Measurements from ENCODE around the gene RHEBL1.
A peak's percentile ranks its signal among the peaks of the same experiment; 100 is the strongest.

The RHEBL1 gene, protein sequence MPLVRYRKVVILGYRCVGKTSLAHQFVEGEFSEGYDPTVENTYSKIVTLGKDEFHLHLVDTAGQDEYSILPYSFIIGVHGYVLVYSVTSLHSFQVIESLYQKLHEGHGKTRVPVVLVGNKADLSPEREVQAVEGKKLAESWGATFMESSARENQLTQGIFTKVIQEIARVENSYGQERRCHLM

DNA sequence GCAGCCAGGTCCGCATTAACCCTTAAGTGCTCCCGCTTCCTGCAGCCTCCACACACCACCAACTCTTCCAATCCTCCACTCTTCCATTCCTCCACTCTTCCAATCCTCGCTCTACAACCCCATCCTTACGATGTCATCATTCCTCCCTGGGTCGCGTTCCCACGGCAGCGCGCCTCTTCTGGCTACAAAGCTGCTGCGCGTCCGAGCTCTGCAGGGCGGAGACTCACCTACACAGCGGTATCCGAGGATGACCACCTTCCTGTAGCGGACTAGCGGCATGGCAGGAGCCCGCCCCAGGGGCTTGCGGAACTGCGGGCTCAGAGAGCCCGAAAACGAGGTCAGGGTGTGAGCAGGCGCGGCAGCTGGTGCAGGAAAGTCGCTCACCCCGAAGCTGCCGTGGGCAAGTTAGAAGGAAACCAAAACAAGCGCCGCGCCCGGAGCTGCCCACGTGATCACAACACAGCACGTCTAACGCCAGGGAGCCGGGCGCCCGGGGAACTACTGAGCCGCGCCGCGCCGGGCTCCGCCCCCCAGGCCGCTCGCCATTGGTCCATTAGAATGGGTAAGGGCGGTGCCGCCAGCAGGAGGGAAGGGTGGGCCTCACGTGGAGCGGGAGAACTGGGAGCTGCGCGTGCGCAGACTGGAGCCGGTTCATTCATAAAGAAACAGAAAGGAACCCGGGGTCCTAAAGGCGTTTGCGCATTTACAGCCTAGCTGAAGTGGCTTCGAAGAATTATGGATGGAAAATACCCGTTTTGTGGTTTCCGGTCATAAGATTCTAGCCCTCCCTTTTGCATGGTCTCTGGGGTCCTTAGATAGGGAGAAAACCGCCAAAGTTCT is at the start of gene RHEBL1:
TSS of gene RHEBL1 (minus strand) at position 473 of the 840 bp plus-strand sequence. CDS start at position 279, 194 bp downstream.
- peak; percentile 95 to 97 for DNase-seq

DNA sequence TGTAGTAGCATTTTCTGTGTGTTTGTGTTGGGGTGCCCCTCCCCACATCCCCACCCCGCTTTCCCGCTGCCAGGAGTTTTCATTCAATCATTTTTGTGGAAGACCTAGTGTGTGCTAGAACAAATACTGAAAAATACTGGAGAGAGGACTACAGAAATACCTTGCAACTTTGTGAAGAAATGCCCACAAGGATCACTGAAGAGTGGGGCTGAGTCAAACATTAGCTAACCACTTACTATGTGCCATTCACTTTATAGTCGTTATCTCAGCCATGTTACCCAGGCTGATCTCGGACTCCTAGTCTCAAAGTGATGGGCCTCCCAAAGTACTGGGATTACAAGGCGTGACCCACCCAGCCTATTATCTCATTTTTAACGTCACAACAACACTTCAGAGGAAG is 41.4 kb upstream of the RHEBL1 start:
- no peak for DNase-seq

DNA sequence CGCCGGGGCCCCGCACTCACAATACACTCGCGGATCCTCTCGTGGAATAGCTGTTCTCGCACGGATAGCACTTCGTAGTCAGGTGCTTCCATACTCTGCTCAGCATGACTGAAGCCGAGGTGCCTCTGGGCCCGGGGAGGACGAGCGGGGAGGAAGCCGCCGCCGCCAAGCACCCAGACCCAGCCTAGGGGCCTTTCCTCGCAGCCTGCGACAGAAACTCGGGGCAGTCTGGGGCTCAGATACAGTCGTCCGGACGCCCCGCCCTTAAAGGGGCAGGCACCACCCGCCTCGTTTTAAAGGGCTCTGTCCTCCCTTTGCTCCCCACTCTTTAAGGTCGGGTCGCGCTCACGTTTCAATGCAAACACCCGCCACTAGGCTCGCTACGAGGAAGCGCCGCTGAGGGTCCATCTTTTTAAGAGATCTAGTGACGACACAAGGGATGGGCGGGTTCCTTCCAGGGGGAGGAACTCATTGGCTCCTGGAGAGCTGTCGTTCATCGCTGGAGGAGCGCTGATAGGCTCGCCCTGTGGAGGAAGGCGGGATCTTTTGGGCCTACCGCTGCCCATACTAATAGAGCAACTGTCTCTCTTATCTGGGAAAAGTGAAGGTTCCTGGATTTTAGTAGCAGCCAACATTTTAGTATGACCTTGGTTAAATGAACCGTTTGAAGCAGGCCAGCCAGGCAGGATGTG is 40.8 kb upstream of the RHEBL1 start, which contains the start of gene LMBR1L:
TSS of gene LMBR1L (minus strand) at position 384 of the 692 bp plus-strand sequence. CDS start at position 92, 292 bp downstream.
- peak; percentile 96 to 99 for DNase-seq

DNA sequence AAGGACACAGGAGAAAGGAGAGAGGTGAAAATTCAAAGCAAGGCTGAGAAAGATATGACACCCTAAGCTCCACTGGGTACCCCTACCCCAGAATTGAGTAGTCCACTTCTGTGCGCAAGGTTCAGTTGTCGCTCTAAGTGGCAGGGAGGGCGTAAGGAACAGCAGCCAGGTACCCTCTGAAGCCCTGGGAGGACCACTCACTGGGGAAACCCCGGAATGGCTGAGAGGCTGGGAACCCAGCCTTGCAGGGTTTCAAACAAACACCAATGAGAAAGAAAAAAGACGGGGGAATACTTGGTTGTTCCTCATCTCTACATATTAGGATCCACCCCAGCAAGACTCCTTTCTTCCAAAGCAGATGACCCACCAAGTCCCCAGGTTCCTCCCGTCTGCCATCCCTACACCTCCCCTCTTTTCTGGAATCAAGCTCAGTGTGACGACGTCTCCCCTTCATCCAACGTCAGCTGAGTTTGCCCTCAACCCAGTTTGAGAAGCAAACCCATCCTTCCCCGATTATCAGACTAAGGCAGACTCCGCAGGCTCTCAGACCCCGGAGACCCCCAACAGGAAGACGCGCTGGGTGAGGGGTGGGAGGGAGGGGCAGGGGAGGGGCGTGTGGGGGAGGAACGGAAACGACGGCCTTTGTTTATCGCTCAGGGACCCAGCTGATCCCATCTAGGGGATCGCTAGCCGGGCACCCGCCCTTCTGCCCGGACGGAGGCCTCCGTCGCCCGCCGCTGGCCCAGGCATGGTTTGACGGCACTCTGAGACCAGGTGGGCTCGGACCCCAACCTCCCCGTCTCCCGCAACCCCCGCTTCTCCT is 40.1 kb upstream of the RHEBL1 start:
- no peak for DNase-seq

DNA sequence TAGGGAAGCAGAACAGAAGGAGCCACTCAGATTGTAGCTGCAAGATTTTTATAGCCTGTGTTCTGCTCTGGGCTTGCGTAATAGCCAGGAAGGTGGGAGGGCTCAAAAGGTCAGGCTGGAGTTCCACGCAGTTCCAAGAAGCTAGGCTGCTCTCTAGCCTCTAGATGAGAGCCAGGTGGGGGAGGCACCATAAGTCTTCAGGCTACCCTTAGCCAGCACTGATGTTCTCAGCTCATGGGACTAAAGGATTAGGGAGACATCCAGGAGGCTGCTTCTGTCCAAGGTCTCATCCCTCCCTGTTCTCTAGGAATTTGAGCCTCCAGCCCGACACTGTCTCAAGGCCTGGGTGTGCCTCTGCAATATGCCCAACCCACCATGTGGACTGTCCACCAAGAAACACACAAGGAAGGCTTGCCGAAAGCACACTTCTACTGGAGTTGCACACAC is 39.2 kb upstream of the RHEBL1 start:
- no peak for DNase-seq

DNA sequence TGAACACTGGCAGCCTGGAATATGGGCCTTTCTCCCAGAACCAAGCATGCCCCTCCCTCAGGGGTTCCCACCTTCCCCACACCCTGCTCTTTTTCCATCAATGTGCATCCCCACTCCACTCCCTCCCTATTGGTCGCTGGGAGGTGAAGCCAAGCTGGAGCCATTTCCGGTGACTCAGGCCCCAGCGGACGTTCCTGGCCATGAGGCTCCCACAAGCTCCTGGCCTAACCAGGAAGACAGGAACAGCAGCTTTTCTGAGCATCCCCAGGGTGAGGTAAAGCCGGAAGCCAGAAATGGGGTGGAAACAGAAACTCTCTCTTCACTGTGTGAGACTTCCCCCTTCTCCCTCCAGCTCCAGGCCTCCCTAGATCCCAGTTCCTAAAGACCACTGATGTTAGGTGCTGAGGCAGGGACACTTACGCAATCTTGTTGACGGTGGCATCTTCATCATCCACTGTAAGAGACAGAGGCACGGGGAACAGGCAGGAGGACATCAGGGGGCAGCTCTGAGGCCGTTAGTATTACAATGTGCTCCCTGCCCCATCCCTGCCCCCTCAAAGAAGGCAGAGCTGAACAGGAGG is 35.8 kb upstream of the RHEBL1 start:
- DNase-seq = no peak

DNA sequence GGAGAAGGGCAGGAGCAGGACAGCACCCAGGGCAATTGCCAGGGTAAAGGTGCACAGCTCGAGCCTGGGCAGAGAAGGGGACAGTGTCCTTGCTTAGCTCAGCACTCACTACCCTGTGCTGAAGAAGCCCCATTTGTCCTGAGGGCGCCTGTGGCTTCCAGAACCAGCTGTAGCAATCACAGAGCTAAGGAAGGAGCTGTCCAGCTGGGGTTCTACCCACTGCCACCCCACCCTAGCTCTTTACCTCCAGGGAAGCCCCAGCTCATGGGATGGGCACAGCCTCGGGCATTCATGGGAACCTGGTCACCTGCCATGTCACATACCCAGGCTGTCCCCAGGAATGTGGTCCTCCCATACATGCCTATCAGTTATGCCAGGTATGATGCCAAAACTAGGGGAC is 35.0 kb upstream of the RHEBL1 start:
- no peak for DNase-seq

DNA sequence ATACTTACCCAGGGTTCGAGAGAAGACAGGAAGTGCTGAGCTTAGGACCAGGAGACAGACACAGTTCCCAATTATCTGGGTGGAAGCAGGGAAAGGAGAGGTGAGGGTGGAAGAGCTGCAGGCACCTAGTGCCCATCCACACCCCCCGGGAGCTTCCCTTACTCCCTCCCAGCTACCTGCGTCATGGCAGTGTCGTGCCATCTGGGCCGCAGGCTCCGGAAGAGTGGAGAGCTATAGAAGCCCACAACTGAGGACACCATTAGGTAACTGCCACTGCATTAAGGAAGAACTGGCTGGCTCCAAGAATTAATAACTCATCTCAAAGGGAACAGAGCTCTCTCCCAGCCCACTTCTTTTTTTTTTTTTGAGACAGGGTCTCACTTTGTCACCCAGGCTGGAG is 30.6 kb upstream of the RHEBL1 start:
- no peak for DNase-seq

DNA sequence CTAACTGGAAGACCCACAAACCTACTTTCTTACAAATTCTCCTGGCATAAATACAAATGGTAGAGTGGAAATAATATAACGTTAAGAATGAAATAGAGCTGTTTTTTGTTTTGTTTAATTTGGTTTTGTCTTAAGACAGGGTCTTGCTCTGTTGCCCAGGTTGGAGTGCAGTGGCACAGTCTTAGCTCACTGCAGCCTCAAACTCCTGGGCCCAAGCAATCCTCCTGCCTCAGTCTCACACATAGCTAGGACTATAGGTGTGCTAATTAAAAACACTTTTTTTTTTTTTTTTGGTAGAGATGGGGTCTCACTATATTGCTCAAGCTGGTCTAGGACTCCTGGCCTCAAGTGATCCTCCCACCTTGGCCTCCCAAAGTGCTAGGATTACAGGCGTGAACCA is 28.9 kb upstream of the RHEBL1 start:
- no peak for DNase-seq

DNA sequence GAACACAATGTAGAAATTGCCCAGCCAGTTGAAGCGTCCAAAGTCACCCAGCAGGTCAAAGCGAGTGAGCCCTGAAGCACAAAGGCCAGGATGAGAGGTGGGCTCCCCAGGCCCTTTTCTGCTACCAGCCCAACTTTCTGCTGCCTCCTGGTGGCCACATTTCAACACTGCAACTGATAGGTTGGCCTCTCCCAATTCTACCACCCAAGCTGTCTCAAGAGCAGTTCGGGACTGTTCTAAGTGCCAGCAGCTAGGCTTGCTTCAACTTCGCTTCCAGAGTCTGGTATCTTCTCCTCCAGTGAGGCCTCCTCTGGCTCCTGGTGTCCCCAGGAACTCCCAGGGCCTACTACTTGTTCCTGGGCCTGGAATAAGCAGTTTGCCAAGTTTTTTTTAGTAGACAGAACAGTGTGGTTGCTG is 28.3 kb upstream of the RHEBL1 start:
- peak; percentile 12 to 34 for DNase-seq

DNA sequence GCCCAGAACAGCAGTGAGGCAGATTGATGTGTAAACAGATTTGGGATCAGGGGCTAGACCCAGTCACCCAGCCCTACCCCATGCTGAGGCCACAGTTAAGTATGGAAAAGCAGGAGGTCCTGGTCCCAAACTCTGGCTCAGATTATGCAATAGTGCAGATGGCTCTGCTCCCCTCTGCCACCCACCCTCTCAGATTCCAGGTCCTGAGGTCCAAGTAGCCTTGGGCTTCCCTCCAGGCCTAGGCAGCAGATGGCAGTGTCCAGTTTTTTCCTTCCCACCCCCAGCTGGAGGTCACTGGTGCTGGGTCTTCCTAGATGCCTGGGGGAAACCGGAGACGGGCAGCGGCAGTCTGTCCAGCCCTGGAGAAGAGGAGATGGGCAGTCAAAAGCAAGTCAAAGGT is 27.6 kb upstream of the RHEBL1 start:
- DNase-seq = no peak

DNA sequence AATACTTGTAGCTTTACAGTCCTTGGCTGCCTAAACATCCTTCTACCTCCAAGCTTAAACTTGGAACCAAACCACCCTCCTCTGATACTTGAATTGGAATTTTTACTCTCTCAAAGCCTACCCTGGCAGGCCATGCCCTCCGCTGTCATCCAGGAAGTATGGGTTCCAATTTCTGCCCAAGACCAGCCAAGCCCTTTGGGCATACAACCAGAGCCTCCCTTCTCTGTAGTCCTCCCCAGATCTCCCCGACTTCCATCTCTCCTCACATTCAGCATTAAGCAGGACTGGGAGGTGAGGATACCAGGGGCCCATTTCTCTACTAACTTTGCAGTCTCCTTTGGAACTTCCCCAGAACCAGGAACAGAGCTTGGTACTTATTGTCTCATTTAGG is 25.2 kb upstream of the RHEBL1 start:
- DNase-seq = no peak

DNA sequence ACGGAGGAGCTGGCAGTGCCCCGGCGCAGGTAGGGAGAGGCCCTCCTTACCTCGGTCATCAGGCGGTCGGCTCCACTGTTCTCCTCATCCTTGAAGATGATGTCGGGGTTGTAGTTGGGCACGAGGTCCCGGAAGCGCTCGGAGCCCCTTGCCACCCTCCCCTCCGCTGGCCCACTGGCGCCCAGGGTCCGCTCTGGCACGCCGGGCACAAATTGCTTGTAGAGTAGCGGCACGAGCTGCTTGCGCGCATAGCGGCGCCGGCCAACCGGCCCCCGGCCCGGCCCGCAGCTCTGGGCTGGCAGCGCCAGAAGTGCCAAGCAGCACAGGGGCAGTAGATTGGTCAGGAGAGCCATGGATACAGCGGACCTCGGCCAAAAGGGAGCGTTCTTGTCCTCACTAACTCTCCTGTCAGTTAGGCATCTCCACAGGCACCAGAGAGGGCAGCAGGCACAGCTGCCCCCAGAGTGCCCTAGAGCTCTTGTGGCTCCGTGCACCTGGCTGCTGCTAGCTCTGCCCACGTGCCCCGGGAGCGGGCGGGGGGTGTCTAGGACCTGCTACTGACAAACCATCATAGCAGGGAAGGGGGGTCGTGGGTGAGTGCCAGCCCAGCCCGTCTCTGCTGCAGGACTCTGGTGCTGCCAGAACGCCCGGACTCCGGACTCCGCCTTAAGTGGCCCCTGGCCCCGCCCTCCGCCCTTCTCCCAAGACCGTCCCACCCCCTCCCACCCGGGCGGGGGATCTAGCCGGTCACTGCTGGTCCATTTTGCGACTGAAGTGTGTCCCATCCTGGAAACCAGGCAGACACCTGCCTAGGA is 24.6 kb upstream of the RHEBL1 start, which contains the start of gene DHH:
TSS of gene DHH (minus strand) at position 642 of the 815 bp plus-strand sequence. CDS start at position 353, 289 bp downstream.
- peak; percentile 46 to 76 for DNase-seq

DNA sequence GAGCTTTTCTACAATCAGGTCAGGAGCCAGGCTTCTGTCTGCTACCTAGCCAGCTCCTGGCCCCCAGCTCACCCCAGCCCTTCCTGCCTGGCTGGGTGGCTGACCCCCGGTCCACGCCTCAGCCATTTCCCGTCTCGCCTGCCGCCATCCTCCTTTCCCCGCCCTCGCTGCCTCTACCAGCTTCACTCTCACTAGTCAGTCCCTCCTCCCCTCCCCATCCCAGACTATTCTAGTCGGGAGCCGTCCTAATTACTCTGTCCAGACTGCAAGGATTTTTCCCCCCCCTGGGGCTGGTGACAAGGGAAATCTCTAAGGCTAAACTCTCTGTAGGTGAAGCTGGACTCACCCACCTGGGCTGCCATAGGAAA is 24.0 kb upstream of the RHEBL1 start:
- DNase-seq = peak; percentile 7 to 10

DNA sequence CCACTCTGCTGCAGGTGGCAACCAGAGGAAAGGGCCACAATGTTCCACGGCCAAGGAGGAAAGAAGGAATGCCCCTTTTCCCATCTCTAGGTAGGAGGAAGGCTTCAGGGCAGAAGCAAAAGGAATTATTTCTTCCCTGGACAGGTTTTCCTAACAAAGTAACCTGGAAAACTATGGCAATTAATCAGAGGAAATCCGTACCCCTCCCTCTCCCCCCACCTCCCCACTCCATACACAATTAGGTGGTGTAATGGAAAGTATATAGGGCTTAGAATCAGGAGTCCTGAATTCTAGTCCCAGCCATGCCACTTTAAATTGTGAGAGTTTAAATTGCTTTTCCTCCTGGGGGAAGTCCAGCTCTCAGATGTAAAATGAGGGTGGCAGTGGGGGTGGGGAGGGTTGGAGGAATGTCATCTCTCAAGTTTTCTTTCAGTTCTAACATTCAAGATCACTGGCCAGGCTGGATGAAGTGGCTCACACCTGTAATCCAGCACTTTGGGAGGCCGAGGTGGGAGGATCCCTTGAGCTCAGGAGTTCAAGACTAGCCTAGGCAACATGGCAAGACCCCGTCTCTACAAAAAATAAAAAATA is 23.1 kb upstream of the RHEBL1 start:
- no peak for DNase-seq

DNA sequence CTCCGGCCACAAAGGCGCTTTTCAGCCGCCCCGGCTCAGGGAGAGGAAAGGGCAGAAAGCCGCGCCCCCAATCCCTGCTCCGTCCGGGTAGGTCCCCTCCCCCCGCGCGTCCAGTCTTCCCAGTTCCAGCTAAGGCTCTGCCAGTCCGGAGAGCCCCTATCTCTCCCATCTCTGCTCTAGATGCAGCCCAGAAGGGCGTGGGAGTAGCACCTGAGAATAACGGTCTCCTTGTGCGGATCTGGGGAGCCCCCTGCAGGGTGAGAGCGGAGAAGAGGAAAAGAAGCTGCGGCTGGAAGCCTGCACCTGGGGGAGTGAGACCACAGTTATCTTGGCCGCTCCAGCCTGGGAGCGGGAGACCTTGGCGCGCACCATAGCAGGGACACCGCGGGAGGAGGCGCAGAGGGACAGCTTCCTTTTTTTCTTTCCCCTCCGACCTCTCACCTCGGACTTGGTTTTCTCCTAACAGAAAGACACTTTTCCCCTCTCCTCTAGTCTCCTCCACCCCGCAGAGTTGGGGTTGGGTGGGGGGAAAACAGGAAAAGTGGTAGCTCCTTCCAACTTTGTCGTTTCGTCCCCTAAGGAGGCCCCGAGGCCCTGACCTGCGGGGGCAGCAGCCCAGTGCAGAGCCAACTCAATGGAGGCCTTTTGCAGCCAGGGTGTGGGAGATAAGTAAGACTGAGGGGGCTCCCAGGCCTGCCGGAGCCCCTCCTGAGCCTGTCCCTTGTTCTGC is 22.5 kb upstream of the RHEBL1 start:
- peak in 1 of 2 experiments; percentile 48 for DNase-seq

DNA sequence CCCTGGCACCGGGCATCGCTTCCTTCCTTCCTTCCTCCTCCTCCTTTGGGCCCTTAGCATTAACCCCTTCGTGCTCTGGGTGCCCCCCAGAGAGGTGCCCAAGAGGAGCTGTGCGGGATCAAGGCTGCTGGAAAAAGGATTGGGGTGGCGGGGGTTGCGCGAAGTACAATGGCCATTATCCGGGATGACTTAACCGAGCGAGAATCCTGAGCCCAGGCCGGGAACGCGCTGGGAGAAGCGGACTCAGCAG is 22.0 kb upstream of the RHEBL1 start:
- no peak for DNase-seq

DNA sequence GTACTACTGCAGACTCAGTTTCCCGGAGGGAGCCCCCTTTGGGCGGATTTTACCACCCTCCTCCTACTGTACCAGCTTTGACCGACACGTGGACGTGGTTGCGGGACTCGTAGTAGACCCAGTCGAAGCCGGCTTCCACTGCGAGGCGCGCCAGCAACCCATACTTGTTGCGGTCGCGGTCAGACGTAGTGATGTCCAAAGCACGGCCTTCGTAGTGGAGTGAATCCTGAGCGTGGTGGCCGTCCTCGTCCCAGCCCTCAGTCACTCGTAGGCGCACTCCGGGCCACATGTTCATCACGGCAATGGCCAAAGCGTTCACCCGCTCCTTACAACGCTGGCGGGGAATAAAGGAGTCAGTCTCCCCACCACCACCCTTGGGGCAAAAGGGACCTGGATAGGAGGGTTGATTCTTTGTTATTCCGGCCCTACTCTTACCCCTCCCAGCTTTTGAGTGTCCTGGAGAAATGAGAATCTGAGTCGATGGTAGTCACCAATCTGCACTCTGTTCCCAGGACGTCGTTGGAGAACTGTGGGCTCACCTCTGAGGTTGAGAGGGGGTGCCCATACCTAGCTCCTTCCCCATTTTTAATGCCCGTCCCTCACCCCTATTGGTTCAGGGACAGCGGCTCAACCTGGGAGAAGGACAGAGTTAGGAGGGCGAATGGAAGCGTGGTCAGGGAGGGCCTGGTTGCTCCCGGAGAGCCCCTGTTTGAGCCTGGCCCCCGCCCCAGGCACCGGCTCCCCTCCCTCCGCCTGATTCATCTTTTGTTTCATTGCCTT is 21.5 kb upstream of the RHEBL1 start:
- no peak for DNase-seq

Data from SHP77 (cell line).